ENCODE results near the gene ERRFI1.
"Not testable (repeated sequence)": the region's sequence is repeated elsewhere in the genome, so short reads cannot be mapped to it uniquely, and the experiment has no call there.

DNA sequence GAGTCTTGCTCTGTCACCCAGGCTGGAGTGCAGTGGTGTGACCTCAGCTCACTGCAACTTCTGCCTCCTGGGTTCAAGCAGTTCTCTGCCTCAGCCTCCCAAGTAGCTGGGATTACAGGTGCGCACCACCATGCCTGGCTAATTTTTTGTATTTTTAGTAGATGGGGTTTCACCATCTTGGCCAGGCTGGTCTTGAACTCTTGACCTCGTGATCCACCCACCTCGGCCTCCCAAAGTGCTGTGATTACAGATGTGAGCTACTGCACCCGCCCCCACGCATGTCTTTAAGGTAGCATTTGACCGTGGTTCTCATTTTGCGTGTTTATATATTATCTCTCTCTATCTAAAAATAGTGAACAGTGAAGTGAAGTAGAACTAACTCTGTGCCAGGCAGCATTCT, 62.3 kb downstream of the ERRFI1 start:
- TF ChIP-seq CTCF (conservative IDR thresholded peaks at IDR 0.05; ENCODE audit: low read length); EZH2phosphoT487 (IDR thresholded peaks at IDR 0.05; ENCODE audit: borderline replicate concordance, low read depth, low read length): not testable (repeated sequence)
